ENCODE data around the gene PCP2. TPM values are rescaled to one million over a fixed set of nuclear protein-coding genes. Genes with fewer than 3 reads are reported as not detected.
A peak's percentile ranks its signal among the peaks of the same experiment; 100 is the strongest.

PCP2 gene
- total RNA-seq, 1 donor from 2014 or later = 1.5 TPM

- no peak overlapping the region for H3K27ac Mint-ChIP-seq
- peaks cover 4% of the 10 kb centered on the region for H3K36me3 Mint-ChIP-seq
- H3K27me3 Mint-ChIP-seq (ENCODE audit: low read depth) = peaks cover 14% of the 10 kb centered on the region
- no peaks in the 10 kb centered on the region for H3K4me1 Mint-ChIP-seq
- H3K9me3 Mint-ChIP-seq = no peaks in the 10 kb centered on the region
- DNase-seq (ENCODE audit: low spot score in 2 of 2, unreplicated experiment in 2 of 2) = no peak
- H3K4me3 Mint-ChIP-seq = no peak overlapping the region
- TF ChIP-seq CTCF (IDR thresholded peaks at IDR 0.05; ENCODE audit: unreplicated experiment) = no peak
Measured at GRCh38 chr19:7641290-7642276, 8.1 kb upstream of the PCP2 start.

- TF ChIP-seq CTCF (IDR thresholded peaks at IDR 0.05; ENCODE audit: unreplicated experiment) = no peak
- Mint-ChIP-seq H3K4me3 (no peak overlapping the region), H3K9me3 (no peaks in the 10 kb centered on the region), H3K27me3 (ENCODE audit: low read depth) (peaks cover 21% of the 10 kb centered on the region), H3K36me3 (peaks cover 4% of the 10 kb centered on the region), H3K4me1 (peaks cover 2% of the 10 kb centered on the region), H3K27ac (no peak overlapping the region)
- no peak for DNase-seq (ENCODE audit: low spot score in 2 of 2, unreplicated experiment in 2 of 2)
Measured at GRCh38 chr19:7640803-7641202, 7.3 kb upstream of the PCP2 start.

GRCh38 chr19:7639863-7640348, 6.4 kb upstream of the PCP2 start:
- Mint-ChIP-seq H3K4me1 (peaks cover 2% of the 10 kb centered on the region), H3K27me3 (ENCODE audit: low read depth) (peaks cover 28% of the 10 kb centered on the region), H3K27ac (no peak overlapping the region), H3K36me3 (peaks cover 4% of the 10 kb centered on the region), H3K4me3 (no peak overlapping the region), H3K9me3 (no peaks in the 10 kb centered on the region)
- no peak for TF ChIP-seq CTCF (IDR thresholded peaks at IDR 0.05; ENCODE audit: unreplicated experiment)
- DNase-seq (ENCODE audit: low spot score in 2 of 2, unreplicated experiment in 2 of 2) = no peak

GRCh38 chr19:7638802-7639465, 5.4 kb upstream of the PCP2 start:
- Mint-ChIP-seq H3K36me3 (no peaks in the 10 kb centered on the region), H3K4me1 (peaks cover 2% of the 10 kb centered on the region), H3K27ac (no peak overlapping the region), H3K4me3 (peak overlapping the region; percentile 33), H3K27me3 (ENCODE audit: low read depth) (peaks cover 31% of the 10 kb centered on the region), H3K9me3 (no peaks in the 10 kb centered on the region)
- DNase-seq (ENCODE audit: low spot score in 2 of 2, unreplicated experiment in 2 of 2) = no peak
- TF ChIP-seq CTCF (IDR thresholded peaks at IDR 0.05; ENCODE audit: unreplicated experiment) = no peak

GRCh38 chr19:7637374-7638256, 4.1 kb upstream of the PCP2 start:
- no peak for DNase-seq (ENCODE audit: low spot score in 2 of 2, unreplicated experiment in 2 of 2)
- Mint-ChIP-seq H3K36me3 (no peaks in the 10 kb centered on the region), H3K27me3 (ENCODE audit: low read depth) (peaks cover 31% of the 10 kb centered on the region), H3K4me1 (peaks cover 2% of the 10 kb centered on the region), H3K9me3 (no peaks in the 10 kb centered on the region), H3K27ac (peak overlapping the region; percentile 47), H3K4me3 (peak overlapping the region; percentile 72)
- no peak for TF ChIP-seq CTCF (IDR thresholded peaks at IDR 0.05; ENCODE audit: unreplicated experiment)

All from mesothelial cell of epicardium (in vitro differentiated cells).